GM19035 (cell line): ENCODE data around the gene IRAK3.

Experiments
- ATAC-seq: cut with Tn5 transposase; IDR thresholded peaks from one replicate; pipeline ENCODE4 v1.9.1; 2021; ENCODE audit not compliant: unreplicated experiment

Gene IRAK3, protein sequence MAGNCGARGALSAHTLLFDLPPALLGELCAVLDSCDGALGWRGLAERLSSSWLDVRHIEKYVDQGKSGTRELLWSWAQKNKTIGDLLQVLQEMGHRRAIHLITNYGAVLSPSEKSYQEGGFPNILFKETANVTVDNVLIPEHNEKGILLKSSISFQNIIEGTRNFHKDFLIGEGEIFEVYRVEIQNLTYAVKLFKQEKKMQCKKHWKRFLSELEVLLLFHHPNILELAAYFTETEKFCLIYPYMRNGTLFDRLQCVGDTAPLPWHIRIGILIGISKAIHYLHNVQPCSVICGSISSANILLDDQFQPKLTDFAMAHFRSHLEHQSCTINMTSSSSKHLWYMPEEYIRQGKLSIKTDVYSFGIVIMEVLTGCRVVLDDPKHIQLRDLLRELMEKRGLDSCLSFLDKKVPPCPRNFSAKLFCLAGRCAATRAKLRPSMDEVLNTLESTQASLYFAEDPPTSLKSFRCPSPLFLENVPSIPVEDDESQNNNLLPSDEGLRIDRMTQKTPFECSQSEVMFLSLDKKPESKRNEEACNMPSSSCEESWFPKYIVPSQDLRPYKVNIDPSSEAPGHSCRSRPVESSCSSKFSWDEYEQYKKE

DNA sequence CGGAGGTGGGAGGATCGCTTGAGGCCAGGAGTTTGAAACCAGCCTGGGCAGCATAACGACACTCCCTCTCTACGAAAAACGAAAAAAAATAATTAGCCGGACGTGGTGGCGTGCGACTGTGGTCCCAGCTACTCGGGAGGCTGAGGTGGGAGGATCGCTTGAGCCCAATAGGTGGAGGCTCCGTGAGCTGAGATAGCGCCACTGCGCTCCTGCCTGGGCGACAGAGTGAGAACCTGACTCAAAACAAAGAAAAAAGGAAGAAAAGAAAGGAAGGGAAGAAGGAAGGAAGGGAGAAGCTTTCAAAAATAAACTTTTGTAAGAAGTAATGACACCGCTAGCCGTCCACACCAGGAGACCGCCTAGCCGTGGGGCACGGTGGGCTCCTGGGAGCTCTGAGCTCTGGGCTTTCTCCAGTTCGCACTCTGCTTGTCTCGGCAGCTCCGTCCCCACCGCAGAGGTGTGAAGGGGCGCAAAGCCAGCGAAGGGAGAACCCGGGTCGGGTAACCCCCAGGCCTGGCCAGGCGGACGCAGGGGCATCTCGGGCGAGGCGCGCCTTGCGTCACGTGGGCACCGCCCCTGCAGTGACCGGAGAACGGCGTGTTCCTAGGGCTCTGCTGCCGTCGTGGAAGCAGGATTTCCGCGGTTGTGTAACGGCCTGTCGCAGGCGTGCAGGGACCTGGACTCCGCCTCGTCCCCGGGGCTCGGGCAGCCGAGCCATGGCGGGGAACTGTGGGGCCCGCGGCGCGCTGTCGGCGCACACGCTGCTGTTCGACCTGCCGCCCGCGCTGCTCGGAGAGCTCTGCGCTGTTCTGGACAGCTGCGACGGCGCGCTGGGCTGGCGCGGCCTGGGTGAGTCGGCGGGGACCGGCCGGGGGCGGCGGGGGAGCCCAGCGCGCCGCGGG, at the start of gene IRAK3:
Gene IRAK3, plus strand, starts transcription at position 631 of the 902 bp plus-strand sequence. Its CDS starts 86 bp downstream, at position 717.
- no peak for ATAC-seq

DNA sequence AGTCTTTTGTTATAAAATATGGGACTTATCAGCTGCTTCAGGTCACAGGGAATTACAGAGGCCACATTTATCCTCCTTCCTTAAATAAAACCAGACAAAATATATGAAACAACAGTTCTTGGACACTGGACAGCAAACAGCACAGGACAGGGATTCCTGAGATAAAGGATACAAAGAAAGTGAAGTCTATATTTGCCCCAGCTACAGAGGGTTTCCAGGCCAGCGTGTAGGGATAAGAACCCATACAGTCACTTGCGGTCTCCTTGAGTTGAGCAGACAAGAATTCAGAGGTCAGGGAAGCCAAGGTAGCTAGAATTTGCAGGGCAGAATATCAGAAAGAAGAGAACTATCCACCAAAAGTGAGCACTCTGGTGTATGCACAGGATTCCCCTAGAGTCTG, 49.7 kb upstream of the IRAK3 start:
- ATAC-seq, result no peak

DNA sequence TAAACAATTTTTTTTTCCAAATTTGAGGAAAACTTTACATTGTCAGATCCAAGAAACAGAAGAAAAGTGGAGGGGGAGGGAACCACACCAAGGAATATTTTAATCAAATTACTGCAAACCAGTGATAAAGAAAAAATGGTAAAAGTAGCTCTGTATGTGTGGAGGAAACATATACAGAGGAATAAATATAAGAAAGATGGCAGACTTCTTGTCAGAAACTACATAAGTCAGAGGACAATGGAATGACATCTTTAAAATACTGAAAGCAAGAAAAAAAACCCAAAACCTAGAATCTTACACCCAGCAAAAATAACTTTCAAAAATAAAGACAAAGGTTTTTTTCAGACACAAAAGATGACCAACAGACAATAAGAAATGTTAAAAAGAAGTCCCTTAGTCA, 48.3 kb upstream of the IRAK3 start:
- ATAC-seq, result no peak

DNA sequence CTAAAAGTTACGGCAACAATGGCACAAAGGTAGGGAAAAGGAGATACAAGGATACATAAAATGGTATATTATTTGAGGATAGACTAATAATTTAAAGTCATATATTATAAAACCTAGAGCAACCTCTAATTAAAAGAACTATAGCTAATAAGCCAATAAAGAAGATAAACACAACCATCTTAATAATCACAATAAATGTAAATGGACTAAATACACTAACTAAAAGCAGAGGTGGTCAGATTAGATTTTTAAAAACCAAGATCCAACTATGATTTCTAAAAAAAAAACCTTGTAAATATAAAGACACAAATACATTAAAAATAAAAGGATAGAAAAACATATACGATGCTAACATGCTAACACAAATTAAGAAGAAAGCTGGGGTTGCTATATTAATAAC, 47.7 kb upstream of the IRAK3 start:
- no peak for ATAC-seq

DNA sequence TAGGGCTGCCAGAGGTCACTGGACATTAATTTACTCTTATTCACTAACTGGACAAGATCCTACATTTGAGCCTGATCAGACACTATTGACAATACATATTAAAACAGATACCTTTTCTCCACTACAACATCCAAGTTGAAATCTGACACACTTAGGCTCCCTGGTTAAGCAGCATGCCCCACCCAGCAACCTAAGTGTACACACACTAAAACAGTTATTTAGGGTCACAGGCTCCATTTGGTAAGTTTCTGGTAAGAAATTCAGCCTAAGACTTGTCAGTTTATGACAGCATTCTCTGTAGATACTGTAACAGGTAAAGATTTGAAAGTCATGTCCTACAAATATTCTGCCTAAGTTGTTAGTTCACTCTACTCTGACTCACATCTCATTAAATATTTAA, 46.2 kb upstream of the IRAK3 start:
- ATAC-seq, result no peak

DNA sequence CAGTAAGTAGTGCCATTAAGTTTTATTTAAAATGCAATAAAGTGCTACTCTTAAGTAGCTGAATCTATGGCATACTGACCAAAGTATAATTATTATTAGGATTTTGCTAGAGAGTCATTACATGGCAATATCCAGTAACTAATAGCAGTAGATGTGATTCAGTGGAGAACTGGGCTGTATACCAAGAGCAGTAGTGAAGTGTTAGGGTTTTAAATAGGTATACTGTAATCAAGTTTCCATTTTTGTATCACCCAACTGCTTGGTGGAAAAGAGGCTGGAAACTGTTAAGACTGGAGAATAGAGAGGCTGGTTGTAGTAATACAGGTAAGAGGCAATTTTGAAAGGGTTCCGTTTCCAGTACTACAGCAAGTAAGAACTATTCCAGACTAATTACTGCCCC, 45.1 kb upstream of the IRAK3 start:
- no peak for ATAC-seq

DNA sequence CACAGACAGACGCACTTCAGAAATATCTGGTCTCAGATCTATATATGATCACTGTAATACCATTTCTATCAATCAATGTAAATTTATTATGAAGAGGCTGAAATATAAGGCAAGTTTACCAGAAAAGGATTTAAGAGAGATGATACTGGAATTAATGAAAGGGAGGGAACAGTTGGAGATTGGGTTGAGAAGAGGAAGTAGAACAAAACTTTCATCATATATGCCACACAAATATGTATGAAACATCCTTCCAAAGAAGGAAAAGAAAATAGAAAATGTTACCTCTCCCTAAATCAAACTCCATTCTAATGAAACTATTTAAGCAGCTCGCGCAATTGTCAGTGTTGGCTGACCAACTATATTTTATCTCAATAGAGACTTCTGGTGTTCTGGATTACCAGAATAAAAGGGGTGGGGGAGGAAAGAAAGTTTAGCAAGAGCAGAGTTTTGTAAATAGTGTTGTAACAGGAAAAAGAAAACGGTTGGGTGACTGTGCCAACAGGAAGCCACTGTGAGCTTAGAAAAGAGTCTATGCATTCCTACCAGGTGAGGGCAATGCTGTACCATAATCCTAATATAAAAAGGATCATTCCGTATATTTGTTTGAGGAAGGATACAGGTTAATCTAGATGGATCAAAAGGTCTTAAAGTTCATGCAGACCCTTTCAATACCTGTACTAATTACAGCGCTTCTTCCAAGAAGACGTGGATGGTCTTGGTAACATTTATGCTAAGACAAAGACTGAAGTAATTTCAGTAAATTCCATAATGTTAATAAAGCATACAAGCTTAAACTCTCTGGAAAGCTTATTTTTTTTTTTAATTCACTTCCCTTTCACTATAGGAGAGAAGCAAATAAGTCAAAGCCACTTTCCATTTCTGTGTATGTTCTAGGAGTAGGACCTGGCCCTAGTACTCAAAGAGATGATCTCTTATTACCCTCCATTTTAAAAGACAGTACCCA, 43.9 kb upstream of the IRAK3 start:
- no peak for ATAC-seq

DNA sequence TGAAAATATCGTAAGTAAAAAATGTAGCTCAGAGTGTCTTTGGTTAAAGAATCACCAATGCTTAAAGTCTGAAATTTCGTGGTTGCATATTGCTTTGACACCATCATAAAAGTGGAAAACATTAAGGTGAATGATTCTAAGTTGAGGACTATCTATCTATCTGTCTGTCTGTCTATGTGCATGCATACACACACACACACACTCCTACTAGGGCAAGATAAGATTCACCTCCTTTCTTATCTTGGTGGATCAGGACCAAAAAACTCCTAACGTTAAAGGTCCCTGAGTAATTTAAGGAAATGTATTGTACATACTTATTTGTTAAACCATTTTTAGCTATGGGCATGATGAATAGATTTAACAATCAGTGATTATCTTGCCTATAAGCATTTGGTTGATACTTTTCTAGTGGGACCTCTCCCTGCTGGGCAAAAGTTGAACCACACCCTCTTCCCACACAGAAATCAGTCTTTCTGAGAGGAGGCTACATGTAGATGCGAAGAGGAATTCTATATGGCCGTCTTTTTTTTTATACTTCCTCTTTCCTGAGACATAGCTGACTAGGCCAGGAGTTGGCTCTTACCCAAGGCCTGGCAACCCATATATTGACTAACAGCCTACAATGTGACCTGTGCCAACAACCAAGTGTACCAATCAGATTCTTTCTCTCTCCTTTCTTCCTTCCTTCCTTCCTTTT, 39.2 kb upstream of the IRAK3 start:
- no peak for ATAC-seq

DNA sequence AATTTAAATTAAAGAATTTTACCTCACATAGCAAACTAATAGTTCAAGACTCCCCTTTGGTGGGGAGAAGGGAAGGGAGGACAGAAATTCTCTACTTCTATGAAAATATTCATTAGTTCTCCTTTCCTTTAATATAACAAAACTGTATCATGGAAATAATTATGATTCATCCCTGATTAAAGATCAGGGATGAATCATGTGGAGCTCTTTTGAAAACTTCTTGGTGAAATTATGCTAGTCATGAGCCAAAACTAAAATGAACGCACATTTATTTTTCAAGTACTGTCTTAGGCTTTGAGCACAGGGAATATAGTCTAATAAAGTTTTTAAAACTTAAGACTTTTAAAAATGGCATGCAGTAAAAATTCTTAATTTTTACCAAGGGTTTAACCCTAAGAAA, 36.3 kb upstream of the IRAK3 start:
- ATAC-seq, result no peak

DNA sequence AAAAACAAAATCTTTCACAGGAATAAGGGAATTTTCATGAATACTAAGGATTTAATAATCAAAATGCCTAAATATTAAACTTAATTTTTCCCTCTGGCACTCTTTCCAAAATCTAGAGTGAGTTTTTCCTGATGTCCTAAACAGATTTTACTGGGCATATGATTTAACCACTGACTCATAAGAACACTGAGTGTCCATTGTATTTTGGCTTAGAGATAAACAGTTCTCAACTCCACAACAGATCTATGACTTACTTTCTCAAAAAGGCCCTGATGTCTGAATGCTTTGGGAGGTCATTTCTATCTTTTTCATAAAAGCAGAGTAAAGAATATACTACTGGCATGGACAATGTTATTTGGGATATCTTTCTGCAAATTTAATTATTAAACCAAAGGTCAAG, 34.2 kb upstream of the IRAK3 start:
- no peak for ATAC-seq

DNA sequence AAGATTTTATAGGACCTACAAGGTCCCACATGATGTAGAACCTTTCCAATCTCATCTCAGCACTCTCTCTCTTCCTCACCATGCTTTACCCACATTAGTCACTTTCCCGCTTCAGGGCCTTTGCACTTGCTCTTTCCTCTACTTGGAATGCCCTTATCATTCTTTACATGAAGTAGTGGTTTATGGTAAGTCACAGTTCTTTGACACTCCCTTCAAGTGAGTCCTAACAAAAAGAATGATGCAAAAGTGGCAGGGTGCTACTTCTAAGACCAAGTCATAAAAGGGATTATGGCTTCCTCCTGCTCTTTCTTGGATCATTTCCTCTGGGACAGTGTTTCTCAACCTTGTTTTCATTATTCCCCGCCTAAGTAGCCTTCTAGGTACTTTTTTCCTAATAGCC, 32.4 kb upstream of the IRAK3 start:
- ATAC-seq, result no peak

DNA sequence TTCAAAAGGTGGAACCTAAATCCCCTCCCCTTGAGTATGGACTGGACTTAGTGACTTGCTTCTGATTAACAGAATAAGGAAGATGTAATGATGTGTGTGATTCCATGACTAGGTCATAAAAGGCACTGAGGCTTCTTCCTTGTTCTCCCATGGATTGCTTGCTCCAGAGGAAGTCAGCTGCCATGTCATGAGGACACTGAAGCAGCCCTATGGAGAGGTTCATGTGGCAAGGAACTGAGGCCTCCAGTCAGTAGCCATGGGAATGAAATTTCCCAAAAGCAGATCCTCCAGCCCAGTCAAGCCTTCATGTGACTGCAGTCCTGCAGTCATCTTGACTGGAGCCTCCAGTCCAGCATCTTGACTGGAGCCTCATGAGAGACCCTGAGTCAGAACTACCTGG, 29.9 kb upstream of the IRAK3 start:
- ATAC-seq, result no peak

DNA sequence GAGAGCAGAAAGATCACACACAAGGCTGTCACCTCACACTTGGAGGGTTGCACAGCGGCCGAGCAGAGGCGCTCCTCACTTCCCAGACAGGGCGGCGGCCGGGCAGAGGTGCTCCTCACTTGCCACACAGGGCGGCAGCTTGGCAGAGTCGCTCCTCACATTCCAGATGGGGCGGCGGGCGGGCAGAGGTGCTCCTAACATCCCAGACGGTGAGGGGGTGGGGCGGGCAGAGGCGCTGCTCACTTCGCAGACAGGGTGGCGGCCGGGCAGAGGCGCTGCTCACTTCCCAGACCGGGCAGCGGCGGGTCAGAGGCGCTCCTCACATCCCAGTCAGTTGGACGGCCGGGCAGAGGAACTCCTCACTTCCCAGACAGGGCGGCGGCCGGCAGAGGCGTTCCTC, 28.3 kb upstream of the IRAK3 start:
- no peak for ATAC-seq

DNA sequence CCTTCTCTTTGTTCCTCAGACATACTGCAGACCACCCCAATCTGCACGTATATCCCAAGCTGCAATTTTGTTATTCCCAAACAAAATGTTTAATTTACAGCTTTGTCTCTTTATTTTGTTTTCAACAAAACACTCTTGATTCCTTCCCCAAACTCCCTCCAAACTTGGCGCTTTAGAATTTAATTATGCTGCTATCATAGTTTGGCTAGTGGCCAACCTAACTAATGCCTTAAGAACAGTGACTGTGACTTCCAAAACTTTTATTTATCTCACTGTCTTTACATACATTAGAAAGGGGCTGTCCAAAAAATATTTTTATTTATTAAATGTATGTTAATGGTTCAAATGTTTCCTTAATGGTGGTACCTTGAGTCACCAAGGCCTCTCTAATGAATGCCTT, 26.3 kb upstream of the IRAK3 start:
- no peak for ATAC-seq

DNA sequence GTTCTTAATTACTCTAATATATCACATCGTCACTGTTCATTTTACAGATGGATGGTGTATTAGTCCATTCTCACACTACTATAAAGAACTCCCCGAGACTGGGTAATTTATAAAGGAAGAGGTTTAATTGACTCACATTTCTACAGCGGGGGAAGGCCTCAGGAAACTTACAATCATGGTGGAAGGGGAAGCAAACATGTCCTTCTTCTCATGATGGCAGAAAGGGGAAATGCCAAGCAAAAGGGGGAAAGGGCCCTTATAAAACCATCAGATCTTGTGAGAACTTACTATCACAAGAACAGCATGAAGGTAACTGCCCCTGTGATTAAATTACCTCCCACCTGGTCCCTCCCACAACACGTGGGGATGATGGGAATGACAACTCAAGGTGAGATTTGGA, 25.7 kb upstream of the IRAK3 start:
- ATAC-seq, result no peak

DNA sequence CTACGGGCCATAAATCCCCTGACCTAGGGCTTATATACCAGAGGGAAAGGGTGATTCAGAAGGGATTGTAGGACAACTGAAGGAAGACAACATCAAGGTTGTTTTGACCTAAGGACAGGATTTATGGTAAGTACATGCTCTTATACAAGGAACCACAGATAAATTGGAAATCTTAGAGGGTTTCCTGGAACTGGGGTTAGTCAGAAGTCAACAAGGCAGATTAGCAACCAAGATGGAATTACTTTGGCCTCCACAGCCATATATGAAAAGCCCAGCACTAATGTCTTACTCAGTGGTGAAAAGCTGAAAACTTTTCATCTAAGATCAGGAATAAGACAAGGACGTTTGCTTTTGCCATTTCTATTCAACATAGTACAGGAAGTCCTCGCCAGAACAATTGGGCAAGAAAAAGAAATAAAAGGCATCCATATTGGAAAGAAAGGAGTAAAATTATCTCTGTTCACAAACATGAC, 24.6 kb upstream of the IRAK3 start:
- ATAC-seq, result no peak

DNA sequence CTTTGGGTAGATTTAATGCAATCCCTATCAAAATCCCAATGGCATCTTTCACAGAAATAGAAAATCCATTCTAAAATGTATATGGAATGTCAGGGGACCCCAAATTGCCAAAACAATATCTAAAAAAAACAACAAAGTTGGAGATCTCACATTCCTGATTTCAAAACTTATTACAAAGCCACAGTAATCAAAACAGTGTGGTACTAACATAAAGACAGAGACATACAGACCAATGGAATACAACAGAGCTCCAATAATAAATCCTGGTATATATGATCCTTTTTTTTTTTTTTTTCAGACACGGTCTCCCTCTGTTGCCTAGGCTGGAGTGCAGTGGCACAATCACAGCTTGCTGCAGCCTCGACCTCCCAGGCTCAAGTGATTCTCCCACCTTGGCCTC, 23.9 kb upstream of the IRAK3 start:
- ATAC-seq, result no peak

DNA sequence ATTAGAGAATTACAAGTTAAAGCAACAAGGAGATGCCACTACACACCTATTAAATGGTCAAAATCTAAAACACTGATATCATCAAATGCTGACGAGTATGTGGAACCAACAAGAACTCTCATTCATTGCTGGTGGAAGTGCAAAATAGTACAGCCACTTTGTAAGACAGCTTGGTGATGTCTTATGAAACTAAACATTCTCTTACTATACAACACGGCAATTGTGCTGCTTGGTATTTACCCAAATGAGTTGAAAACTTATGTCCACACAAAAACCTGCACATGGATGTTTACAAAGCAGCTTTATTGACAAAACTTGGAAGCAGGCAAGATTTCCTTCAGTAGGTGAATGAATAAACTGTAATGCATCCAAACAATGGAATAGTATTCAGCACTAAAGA, 22.5 kb upstream of the IRAK3 start:
- ATAC-seq, result no peak

DNA sequence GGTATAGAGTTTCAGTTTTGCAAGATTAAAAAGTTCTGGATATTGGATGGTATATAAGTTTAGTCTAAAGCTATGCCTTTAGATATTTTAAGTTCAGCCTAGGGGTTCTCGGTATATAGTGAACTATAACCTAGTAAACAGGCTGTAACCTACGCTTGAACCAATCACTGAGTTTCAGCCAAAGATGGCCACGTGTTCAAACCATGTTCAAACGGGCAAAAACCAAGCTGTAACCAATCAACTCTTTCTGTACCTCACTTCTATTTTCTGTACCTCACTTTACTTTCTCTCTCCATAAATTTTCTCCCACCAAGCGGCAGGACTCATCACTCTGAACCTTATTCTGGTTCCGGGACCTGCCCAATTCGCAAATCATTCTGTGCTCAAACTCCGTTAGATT, 20.6 kb upstream of the IRAK3 start:
- ATAC-seq, result no peak
